HG03442 (cell line): ENCODE results near the gene RETREG2.

Source experiments
- ATAC-seq: cut with Tn5 transposase; IDR thresholded peaks from one replicate; pipeline ENCODE4 v1.9.1; 2021; ENCODE audit warnings: mild to moderate bottlenecking, moderate library complexity; ENCODE audit not compliant: unreplicated experiment

Gene RETREG2, protein sequence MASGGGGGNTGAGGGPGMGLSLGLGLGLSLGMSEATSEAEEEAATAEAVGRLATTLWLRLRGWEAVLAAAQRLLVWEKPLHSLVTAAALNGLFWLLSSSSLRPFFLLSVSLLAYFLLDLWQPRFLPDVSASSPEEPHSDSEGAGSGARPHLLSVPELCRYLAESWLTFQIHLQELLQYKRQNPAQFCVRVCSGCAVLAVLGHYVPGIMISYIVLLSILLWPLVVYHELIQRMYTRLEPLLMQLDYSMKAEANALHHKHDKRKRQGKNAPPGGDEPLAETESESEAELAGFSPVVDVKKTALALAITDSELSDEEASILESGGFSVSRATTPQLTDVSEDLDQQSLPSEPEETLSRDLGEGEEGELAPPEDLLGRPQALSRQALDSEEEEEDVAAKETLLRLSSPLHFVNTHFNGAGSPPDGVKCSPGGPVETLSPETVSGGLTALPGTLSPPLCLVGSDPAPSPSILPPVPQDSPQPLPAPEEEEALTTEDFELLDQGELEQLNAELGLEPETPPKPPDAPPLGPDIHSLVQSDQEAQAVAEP

DNA sequence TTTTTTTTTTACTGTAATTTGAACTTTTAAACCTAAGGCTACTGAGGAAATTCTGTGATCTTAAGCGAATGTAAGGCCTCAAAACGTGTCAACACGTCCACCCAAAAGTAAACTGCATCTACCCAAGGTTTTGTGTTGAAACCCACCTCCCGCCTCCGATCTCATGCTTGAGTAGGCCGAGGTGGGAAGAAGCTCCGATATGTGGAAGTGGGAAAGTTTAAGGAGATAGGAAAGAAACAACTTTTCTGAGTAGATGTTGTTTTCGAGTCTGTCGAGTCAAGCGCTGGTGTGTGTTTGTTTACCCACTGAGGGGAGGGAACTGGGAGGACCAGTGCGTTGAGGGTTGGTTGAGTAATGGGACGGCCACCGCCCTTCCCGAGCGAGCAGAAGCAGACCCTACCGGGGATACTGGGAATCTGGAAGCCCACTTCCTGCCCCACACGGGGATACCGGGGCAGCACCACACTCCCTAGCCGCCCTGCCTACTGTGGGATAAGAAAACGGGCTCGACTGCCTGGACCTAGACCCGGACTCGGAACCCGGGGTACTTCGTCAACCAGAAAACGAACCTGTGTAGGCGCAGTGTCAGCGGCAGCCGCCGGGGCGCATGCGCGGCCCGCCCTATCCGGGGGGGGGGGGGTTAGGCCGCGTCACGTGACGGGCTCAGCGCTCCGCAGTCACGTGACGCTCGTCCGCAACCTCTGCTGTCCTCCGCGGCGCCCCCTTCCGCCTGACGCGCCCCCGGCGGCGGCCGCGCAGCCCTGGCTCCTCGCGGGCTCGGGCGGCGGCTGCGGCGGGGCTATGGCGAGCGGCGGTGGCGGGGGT, at the start of gene RETREG2:
Gene RETREG2 (plus strand): TSS at position 724 of the 825 bp plus-strand sequence. CDS start 78 bp downstream, at position 802.
- peak; percentile 34 for ATAC-seq

DNA sequence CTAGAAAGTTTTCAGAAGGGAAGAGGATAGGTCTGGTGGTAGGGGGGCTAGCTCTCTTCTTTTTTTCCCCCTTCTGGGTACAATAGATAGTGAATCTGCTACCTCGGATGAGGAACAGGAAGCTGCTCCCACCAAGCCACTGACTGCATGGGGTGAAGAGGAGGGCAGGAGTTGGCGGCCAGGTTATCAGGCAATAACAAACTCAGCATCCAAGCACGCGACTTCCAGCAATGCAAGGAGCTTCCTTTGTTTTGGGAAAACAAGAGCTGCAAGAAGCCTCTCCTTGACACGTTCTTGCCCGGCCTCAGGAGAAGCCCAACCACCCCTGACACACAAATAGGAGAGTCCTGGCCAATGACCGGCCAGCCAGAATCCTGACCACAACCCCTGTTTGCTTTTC, 49.7 kb upstream of the RETREG2 start:
- no peak for ATAC-seq

DNA sequence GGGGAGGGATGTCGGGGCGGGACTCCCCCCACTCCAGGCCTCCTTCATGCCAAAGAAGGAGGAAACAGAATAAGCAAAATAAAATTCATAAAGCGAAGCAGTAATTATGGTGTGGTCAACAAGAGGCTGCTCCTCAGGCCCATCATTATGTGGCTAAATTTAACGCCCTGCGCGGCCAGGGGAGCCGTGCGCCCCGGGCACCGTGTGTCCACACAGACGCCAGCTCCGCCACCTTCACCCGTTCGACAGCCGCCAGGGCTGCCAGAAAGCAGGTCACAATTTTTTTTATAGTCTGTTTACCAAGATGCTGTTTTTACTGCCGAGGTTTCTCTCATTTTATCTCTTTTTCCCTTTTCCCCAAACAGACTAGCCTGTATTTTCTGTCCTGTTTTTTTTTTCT, 48.5 kb upstream of the RETREG2 start:
- no peak for ATAC-seq

DNA sequence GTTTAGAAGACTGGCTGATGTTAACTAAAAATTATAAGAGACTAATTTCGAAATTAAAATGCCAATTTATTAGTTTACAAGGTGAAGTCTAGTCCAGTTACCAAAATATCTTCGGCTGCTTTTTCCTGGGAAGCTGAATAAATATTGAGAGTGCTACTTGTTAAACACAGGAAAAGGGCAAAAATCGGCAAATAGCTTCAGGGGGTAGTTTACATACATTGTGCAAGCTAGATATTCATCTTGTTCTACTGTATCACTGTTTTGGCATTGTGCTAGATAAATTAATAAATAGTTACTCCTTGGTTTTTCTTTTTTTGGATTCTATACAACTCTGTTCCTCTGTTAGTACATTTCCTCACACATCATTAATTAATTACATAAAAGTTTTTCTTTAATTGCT, 46.7 kb upstream of the RETREG2 start:
- ATAC-seq = no peak

DNA sequence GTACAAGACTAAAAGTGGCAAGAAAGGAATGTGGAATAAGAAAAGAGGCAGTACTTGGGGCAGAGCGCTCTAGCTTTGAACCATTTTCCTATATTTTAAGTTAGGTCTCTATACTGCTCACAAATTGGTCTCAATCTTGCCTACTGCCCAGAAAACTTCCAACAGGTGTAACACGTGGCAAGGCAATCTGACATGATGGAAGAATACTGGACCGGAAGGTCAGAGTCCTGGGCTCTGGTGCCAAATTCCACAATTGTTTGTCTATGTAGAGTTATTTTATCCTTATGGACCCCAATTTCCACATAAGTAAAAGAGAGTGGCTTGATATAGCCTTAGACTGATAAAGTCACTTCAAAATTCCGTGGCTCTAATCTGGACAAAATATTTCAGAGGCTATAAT, 46.3 kb upstream of the RETREG2 start:
- ATAC-seq = no peak

DNA sequence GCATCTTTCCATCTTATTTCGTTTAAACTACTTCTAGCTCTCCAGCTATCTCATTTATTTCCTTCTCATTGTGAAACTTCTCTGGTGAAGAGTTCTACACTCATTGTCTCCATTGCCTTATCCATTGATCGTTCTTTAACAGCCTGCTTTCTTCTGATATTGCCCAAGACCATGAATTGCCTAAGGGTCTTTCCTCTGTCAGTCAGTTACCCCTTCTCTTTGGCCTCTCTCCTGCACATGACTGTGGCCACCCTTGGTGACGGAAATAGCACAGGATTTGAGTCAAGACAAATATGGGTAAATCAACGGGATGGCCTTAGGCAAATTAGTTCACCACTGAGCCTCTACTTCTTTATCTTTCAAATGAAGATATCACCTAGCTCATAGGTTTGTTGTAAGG, 44.1 kb upstream of the RETREG2 start:
- ATAC-seq = no peak

DNA sequence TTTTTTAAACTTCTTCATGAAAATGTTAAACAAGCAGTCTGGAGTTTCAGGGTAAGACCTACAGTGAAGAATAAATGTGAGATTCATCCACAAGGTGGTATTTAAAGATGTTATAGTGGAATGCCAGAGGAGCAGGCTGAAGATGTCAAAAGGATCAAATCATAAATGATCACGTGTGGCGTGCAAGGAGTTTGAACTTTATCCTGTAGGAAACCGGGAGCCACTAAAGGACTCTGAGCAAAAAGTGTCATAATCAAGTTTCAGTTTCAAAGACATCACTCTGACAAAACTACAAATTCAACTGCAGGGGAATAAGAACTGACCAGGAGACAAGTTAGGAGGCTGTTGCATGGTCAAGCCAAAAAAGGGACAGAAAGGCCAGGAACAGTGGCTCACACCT, 37.4 kb upstream of the RETREG2 start:
- ATAC-seq = no peak

DNA sequence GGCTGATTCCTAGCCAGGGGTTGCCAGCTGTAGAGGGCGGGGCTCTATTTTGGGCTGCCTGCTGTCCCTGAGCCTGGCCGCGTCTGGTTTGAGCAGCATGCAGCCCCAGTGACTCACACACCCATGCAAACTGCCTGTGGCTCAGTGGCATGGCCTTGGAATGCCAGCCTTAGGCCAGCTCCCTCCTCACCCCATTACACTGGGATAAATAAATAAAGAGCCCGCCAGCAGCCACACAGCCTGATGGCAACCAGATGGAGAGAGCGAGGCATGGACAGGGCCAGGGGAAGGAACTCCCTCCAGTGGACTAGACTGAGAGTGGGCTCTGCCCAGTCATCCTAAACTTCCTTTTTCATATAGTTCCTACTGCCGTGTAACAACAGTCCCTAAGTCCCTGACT, 35.7 kb upstream of the RETREG2 start:
- ATAC-seq = no peak

DNA sequence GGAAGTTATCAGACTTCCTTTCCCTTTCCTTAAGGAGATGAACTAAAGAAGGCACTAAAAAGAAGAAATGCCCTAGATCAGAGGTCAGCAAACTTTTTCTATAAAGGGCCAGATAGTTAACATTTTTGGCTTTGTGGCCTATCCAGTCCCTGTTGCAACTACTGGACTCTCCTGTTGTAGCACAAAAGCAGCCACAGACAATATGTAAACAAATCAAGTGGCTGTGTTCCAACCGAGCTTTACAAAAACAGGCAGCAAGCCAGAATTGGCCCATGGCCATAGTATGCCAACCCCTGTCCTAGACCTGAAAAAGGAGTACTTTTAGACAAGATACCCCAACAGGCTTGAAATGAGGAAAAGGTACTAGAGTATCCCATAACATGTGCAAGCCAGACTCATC, 28.4 kb upstream of the RETREG2 start:
- ATAC-seq = no peak

DNA sequence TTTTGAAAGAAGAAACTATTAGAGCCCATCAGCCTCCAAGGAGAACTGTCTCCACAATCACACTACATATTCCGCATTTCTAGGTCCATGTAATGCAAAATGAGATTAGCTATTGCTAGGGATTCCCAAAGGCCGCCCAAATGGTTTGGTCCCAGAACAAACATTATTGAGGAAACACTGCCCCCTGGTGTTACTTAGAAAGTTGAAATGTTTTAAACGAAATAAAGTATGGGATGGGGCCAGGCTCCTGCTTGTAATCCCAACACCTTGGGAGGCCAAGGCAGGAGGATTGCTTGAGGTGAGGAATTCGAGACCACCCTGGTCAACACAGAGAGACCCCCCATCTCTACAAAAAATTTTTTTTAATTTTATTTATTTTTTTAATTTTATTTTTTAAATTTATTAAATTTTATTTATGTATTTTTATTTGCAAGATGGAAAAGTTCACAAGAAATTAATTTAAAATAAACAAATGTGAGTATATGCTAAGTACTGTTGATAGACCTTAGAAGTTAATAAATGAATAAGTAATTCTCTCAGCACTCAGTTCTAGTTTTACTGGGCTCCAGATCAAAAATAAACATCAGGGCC, 22.9 kb upstream of the RETREG2 start:
- no peak for ATAC-seq

DNA sequence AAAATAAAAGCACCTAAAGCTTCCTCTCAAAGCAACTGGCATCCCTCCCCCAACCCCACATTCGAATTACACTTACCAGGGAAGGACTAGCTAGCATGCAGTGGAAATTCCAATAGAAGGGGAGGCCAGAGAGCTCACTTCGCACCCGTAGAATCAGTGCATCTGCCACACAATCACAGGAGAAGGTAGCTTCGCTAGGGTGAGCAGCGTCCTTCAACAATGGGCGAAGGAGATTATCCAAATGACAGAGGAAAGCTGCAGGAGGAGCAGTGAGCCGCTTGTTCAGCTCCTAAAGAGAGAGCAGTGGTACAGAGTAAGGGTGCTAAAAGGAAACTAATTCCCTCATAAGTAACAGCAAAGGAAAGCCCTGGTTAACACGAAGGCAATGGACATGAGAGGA, 20.7 kb upstream of the RETREG2 start:
- ATAC-seq = no peak

DNA sequence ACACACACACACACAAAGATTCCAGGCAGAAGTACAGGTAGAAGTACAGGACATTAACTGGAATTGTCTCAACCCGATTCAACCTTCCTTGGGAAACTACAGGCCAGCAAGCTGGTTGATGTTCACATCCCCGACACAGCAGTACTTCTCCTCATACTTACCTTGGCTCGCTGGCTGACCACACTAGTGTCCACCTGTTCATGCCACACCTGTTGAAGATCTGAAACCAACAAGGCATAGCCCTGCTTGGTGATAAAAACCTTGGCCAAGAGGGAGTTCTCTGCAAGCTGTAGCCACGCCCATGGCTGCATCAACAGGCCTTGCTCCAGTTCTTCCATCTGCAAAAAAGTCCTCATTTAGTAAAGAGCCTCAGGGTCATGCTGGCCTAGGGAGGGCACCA, 20.1 kb upstream of the RETREG2 start:
- no peak for ATAC-seq

DNA sequence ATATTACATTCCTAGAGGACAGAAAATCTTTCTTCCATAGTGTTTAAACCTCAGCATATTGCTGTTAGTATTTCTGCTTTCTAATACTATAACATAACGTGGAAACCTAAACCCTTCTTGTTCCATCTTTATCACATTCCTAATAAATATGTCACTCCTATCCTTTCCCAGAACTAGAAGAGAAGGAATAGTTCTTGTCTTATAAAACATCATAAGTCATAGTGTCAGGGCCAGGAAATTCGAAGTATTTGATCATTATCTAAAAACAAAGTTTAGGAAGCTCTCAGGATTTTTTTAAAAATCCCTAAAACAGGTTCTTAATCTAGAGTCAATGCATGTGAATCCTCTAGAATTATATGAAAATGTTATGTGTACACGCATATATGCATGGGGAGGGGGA, 19.5 kb upstream of the RETREG2 start:
- no peak for ATAC-seq

DNA sequence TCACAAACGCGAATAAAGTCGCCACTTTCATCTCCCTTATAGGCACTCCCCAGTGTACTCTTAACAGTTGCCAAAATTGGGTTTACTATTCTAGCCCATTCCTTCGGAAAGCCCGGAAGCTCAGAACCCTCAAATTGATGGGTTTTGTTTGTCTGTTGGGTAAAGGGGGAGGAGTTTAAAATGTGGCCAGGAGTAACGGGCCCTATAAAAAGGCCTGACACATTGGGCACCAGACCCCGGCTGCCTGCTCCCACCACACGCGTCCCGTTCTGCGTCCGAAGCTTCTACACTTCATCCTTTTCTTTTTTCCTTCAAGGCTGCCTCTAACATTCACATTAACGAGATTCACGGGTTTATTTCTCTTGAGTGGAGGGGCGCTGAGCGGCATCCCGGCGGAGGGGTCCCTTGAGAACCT, 18.3 kb upstream of the RETREG2 start:
- ATAC-seq = no peak

DNA sequence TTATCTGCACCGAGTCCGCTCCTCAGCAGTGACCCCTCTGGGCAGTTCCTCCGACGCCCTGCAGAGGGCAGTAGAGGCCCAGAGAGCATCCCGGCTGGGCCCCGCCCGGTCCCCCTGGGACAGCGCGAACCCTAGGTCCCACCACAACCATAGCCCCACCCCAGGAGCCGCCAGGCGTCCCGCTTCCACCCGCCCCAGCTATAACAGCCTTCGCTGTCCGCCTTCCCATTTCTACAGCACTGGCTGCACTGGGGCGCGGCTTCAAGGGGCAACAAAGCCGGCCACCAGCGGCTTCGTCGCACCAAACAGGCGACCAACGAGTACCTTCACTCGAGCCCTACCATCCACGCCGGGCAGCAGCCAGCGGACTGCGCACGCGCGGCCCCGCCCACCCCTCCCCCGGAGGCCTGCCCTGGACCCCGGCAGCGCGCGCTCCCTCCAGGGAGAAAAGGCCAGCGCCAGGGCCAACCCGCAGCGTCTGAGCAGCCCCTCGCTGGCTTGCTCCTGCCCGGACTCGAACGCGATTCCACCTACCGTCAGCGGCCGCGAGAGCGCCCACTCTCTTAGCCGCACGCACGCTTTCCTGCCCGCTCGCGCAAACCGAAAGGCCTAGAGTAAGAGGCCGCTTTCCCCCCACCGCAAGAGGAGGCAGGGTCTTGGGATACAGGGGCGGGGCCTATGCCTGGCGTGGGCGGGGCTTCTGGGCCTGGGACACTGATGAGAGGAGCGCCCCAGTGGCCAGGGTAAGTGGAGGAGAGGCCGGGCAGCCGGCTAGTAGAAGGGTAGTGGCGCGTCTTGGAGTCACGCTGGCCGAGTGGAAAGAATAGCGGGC, 17.7 kb upstream of the RETREG2 start, which contains the start of gene NHEJ1:
Gene NHEJ1 (minus strand): TSS at position 630 of the 832 bp plus-strand sequence. CDS start 2,453 bp downstream, outside the sequence.
- ATAC-seq = peak; percentile 81

DNA sequence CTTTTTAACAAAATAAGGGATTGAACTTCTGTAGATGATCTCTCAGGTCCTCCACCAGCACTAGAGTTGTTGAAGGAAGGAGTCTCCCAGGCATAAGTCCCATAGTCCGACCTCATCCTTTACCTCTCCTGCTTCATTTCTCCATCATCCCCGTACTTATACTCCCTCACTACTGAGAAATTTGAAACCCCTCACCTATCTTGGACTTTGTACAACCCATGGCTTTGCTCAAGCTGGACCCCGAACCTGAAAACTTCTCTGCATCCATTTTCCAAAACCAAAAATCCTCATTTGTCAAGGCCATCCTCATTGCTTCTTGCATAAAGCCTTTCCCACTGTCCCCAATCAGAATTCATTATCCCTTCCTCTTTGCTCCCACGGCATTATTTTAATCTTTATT, 17.0 kb upstream of the RETREG2 start:
- no peak for ATAC-seq

DNA sequence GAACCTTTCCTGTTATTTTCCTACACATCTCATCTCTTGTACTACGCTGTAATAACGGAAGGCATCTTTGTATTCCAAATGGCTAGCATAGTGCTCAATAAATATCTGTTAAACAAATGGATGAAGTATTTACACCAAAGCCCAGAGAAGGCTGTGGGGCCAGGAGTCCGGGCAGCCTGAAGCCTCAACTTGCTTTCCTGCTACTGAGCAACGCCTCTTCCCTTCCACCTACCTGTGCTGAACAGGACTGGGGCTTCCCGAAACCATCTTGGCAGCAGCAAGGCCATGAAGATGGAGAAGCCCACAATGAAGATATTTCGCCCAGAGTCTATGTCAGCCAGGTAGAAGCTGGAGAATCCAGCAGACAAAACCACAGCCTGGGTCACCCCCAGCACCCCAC, 14.9 kb upstream of the RETREG2 start:
- ATAC-seq = no peak

DNA sequence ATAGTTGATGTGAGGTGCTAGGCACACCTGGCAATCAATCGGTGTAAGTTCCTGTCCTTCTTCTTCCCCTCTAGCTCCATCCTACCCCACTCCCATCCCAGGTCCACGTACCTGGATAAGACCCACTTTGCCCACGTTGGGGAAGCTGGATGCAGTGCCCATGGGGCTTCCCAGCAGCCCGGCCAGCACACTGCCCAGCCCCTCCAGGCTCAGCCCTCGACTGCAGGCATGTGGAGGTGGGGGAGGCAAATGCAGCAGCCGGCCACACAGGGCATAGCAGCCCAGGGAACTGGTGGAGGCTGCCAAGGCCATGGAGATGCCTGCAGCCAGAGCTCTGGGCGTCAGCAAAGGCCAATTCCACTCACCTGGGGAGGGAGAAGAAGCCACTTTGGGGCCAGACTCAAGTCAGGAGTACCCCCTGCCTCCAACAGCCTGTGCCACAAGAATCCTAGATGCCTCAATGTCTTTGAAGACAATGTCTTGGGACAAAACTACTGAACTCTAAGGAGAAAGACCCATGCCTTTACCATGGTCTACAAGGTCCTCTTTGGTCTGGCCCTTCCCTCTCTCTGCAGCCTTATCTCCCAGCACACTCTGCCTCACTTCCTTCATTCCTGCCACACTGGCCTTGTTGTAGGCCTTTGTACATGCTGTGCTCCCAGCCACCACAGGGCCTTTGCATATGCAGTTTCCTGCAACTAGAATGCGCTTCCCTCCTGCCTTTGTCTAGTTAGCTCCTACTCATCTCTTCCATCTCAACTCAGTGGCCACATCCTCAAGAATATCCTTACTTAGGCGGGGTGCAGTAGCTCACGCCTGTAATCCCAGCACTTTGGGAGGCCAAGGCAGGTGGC, 12.8 kb upstream of the RETREG2 start:
- ATAC-seq = no peak

DNA sequence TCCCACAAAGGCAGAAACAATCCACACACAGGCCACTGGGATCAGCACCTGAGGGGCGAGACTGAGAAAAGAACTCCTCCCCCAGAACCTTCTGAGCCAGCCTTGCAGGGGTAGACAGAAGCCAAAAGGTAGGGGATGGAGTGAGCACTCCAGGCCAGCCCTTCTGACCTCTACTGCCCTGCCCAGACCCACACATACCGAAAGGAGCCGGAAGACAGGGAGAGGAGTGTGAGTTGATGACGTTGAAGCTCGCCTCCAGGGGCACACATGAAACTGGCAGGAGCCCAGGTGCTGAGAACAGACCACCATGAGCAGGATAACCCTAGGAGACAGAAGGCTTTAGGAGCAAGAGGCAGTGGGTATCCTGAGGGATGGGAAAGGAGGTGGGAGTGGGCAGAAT, 10.1 kb upstream of the RETREG2 start:
- ATAC-seq = no peak

DNA sequence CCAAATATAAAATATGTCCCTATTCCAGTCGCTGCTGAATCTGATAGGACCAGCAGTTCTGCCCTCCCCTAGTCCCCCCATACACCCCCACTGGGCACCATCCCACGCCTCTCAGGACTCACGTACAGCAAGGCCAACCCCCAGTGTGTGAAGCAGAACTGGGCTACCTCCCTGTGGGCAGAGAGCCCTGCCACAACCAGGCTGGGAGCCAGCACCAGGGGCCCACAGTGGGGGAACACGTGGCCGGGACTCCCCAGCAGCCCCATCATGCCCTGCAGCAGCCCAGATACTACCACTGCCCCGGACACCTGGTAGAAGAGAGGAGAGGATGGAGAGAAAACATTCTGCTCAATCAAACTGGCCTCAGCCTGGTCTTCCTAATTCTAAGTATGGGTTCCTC, 9.5 kb upstream of the RETREG2 start:
- no peak for ATAC-seq
